Spleen (tissue), 7 donors: ENCODE data around the gene ATP9A.

Experiments
- POLR2A ChIP-seq, 3 donors: fragments of 450-650 bp; IDR thresholded peaks; one replicate each; pipeline ENCODE4 v1.5.1; 2017; ENCODE audit warnings: antibody characterized with exemption in 3 of 3, mild to moderate bottlenecking in 1 of 3
- TF ChIP-seq, protein P1 (sequence below), 11 experiments: fragments of 200-600 bp in 7 of 11; fragments of 450-650 bp in 4 of 11; sonication (generic) in 4 of 11; IDR thresholded peaks in 8 of 11; conservative IDR thresholded peaks in 3 of 11; 1 replicate in 7 of 11; 2 replicates in 4 of 11; pipeline versions ENCODE4 v1.4.0 to v1.8.0; 2016 to 2021; ENCODE audit warnings: antibody characterized with exemption in 11 of 11, inconsistent platforms in 4 of 11, mild to moderate bottlenecking in 1 of 11
- donor health status: DM: no; HTN: no; CAD: no; lungs with moderate emphysema.
- donor health status: DM: no; HTN: no; CAD: no.
- donor health status: DM: no; HTN: no; CAD: no.

DNA sequence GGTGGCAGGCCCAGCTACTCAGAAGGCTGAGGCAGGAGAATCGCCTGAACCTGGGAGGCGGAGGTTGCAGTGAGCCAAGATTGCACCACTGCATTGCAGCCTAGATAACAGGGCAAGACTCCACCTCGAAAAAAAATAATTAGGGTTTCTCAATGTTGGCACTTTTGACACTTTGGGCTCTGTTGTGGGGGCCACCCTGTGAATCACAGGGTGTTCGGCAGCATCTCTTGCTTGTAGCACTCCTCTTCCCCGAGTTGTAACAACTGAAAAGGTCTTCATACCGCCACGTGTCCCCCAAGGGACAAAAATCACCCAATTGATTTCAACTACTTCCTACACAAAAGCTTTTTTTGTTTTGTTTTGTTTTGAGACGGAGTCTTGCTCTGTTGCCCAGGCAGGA is 172.4 kb downstream of the ATP9A start:
- TF ChIP-seq, protein P1, sequence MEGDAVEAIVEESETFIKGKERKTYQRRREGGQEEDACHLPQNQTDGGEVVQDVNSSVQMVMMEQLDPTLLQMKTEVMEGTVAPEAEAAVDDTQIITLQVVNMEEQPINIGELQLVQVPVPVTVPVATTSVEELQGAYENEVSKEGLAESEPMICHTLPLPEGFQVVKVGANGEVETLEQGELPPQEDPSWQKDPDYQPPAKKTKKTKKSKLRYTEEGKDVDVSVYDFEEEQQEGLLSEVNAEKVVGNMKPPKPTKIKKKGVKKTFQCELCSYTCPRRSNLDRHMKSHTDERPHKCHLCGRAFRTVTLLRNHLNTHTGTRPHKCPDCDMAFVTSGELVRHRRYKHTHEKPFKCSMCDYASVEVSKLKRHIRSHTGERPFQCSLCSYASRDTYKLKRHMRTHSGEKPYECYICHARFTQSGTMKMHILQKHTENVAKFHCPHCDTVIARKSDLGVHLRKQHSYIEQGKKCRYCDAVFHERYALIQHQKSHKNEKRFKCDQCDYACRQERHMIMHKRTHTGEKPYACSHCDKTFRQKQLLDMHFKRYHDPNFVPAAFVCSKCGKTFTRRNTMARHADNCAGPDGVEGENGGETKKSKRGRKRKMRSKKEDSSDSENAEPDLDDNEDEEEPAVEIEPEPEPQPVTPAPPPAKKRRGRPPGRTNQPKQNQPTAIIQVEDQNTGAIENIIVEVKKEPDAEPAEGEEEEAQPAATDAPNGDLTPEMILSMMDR (IDR thresholded peaks at IDR 0.05 in 8 of 11, conservative IDR thresholded peaks at IDR 0.05 in 3 of 11): no peak
- TF ChIP-seq POLR2A (IDR thresholded peaks at IDR 0.05): no peak
